Placental epithelial cell (primary cell): ENCODE data around the gene C6orf163. TPM values are rescaled to one million over a fixed set of nuclear protein-coding genes. Genes with fewer than 3 reads are reported as not detected.

Experiments
- total RNA-seq: library from RNA; depleted of rRNA; stranded (reverse); fragments of >200 nt; gene quantifications from 2 replicates; pipeline ENCODE4 v1.2.3, GENCODE V29; 2012

The C6orf163 gene
- 0.76 and 3.1 TPM in 2 replicates for total RNA-seq

GRCh38 chr6:87344731-87345130 lies at the start of gene C6orf163:
TSS of gene C6orf163 (plus strand) at chr6:87344813. CDS start at chr6:87345100, 287 bp downstream.

GRCh38 chr6:87322304-87323212 lies 22.1 kb upstream of the C6orf163 start, which contains the start of gene SMIM8:
TSS of gene SMIM8 (plus strand) at chr6:87322588. CDS start at chr6:87337032, 14,444 bp downstream.

GRCh38 chr6:87407901-87408720 lies 63.5 kb downstream of the C6orf163 start, which contains the start of gene CFAP206:
TSS of gene CFAP206 (plus strand) at chr6:87407972. CDS start at chr6:87409840, 1,868 bp downstream.

Other genes with a start within 250 kb of the C6orf163 start
- not detected in 2 replicates for gene CGA, start 249.7 kb upstream of the C6orf163 start, total RNA-seq
- 26.4 and 41.6 TPM in 2 replicates for gene ZNF292, start 189.2 kb upstream of the C6orf163 start, total RNA-seq
- gene SMIM8, start 22.2 kb upstream of the C6orf163 start, total RNA-seq: 5.1 and 6.3 TPM in 2 replicates
- not detected in 2 replicates for gene GJB7, start 15.5 kb upstream of the C6orf163 start, total RNA-seq
- gene CFAP206, start 63.2 kb downstream of the C6orf163 start, total RNA-seq: 1.2 and 3.5 TPM in 2 replicates
- gene SLC35A1, start 128.2 kb downstream of the C6orf163 start, total RNA-seq: 11.8 and 14.5 TPM in 2 replicates
- gene RARS2, start 245.2 kb downstream of the C6orf163 start, total RNA-seq: 42.7 and 57.7 TPM in 2 replicates
- 23.9 and 27.1 TPM in 2 replicates for gene ORC3, start 245.3 kb downstream of the C6orf163 start, total RNA-seq